LHCN-M2 (cell line): ENCODE measurements around the gene NOG. TPM values are rescaled to one million over a fixed set of nuclear protein-coding genes. Genes with fewer than 3 reads are reported as not detected.

Experiments used
- DNase-seq: peaks from one replicate; pipeline ENCODE4 v3.0.0-alpha.2; 2012; ENCODE audit warnings: low read depth
- polyA plus RNA-seq: library from polyadenylated mRNA; unstranded; fragments of >200 nt; gene quantifications from one replicate; pipeline ENCODE4 v1.2.1, GENCODE V29; 2012; ENCODE audit warnings: missing spikeins
- total RNA-seq: library from RNA; depleted of rRNA; stranded (reverse); fragments of >200 nt; gene quantifications from 2 replicates; pipeline ENCODE4 v1.2.3, GENCODE V29; 2014; rRNA removed

The NOG gene
- 196 and 274 TPM in 2 replicates for total RNA-seq
- polyA plus RNA-seq, result 48.6 TPM

- DNase-seq, result peak; percentile 89
Measured at GRCh38 chr17:56593646-56594319, at the start of gene NOG. NOG (plus strand) TSS chr17:56593699; CDS start chr17:56594224, 525 bp downstream.

GRCh38 chr17:56545106-56545505 lies 48.4 kb upstream of the NOG start:
- DNase-seq, result peak; percentile 10

- DNase-seq, result no peak
Measured at GRCh38 chr17:56545930-56546329, 47.6 kb upstream of the NOG start.

- peak; percentile 30 for DNase-seq
Measured at GRCh38 chr17:56548661-56549060, 44.8 kb upstream of the NOG start.

- peak; percentile 84 for DNase-seq
Measured at GRCh38 chr17:56549501-56549900, 44.0 kb upstream of the NOG start.

GRCh38 chr17:56557682-56558081 lies 35.8 kb upstream of the NOG start:
- no peak for DNase-seq

- DNase-seq, result no peak
Measured at GRCh38 chr17:56558088-56558487, 35.4 kb upstream of the NOG start.

GRCh38 chr17:56570199-56570598 lies 23.3 kb upstream of the NOG start:
- no peak for DNase-seq

- DNase-seq, result no peak
Measured at GRCh38 chr17:56571456-56571855, 22.0 kb upstream of the NOG start.

- DNase-seq, result peak; percentile 15
Measured at GRCh38 chr17:56577190-56577842, 16.2 kb upstream of the NOG start.

- DNase-seq, result peak; percentile 11
Measured at GRCh38 chr17:56577843-56578204, 15.7 kb upstream of the NOG start.

GRCh38 chr17:56581635-56582627 lies 11.6 kb upstream of the NOG start:
- peak; percentile 18 for DNase-seq

- no peak for DNase-seq
Measured at GRCh38 chr17:56583772-56584171, 9.7 kb upstream of the NOG start.

GRCh38 chr17:56587298-56587697 lies 6.2 kb upstream of the NOG start:
- DNase-seq, result no peak

- DNase-seq, result peak; percentile 76
Measured at GRCh38 chr17:56592487-56593085, 913 bp upstream of the NOG start.

- DNase-seq, result peak; percentile 82
Measured at GRCh38 chr17:56593086-56593645, 333 bp upstream of the NOG start.

GRCh38 chr17:56594320-56595107 lies 1.0 kb downstream of the NOG start:
- DNase-seq, result peak; percentile 49

- DNase-seq, result no peak
Measured at GRCh38 chr17:56595108-56595418, 1.6 kb downstream of the NOG start.

- peak; percentile 84 for DNase-seq
Measured at GRCh38 chr17:56595831-56596690, 2.6 kb downstream of the NOG start.
